Tibial artery (tissue), 4 donors: ENCODE measurements around the gene PCSK1.

Experiments used
- DNase-seq, 2 donors: peaks; one replicate each; pipeline ENCODE4 v3.0.0-alpha.2; 2019
- H3K27ac ChIP-seq, 2 donors: fragments of 200-600 bp; sonication (generic) in 1 of 2; 1 replicate in 1 of 2; 2 replicates in 1 of 2; pipeline ENCODE4 v1.5.1; 2018 to 2019; ENCODE audit warnings: mild to moderate bottlenecking in 1 of 2
- H3K27me3 ChIP-seq, 2 donors: fragments of 200-600 bp; sonication (generic) in 1 of 2; one replicate each; pipeline versions ENCODE4 v1.5.1 to v1.6.0; 2016 to 2019
- H3K36me3 ChIP-seq, 3 donors: fragments of 200-600 bp; sonication (generic) in 2 of 3; one replicate each; pipeline ENCODE4 v1.5.1; 2016 to 2019; ENCODE audit warnings: mild to moderate bottlenecking in 2 of 3
- H3K4me1 ChIP-seq, 4 donors: fragments of 200-600 bp; sonication (generic) in 2 of 4; 1 replicate in 3 of 4; 2 replicates in 1 of 4; pipeline ENCODE4 v1.5.1; 2016 to 2019
- H3K4me3 ChIP-seq, 2 donors: fragments of 200-600 bp; sonication (generic) in 1 of 2; 1 replicate in 1 of 2; 2 replicates in 1 of 2; pipeline ENCODE4 v1.5.1; 2018 to 2019; ENCODE audit warnings: mild to moderate bottlenecking in 2 of 2
- H3K9me3 ChIP-seq, 3 donors: fragments of 200-600 bp; sonication (generic) in 1 of 3; one replicate each; pipeline ENCODE4 v1.5.1; 2016 to 2019
- CTCF ChIP-seq, 2 experiments: fragments of 200-600 bp in 1 of 2; fragments of 450-650 bp in 1 of 2; IDR thresholded peaks; one replicate each; pipeline ENCODE4 v1.5.1; 2017 to 2019; ENCODE audit warnings: antibody characterized with exemption in 2 of 2, mild to moderate bottlenecking in 1 of 2, moderate library complexity in 1 of 2
- intact Hi-C: fragments of 100-400 bp; cut with DNase I; formaldehyde crosslinking; loops from one replicate; pipeline ENCODE4 v1.15.0; 2023; ENCODE audit warnings: low total_unique reads

PCSK1 gene

GRCh38 chr5:96384353-96384752 is 48.7 kb downstream of the PCSK1 start:
- intact Hi-C loops, result no loop called here
- TF ChIP-seq CTCF (IDR thresholded peaks at IDR 0.05), result no peak
- Histone ChIP-seq H3K9me3 (no peaks in the 10 kb centered on the region), H3K36me3 (no peaks in the 10 kb centered on the region), H3K27ac (peak overlapping the region; percentile 27 to 39), H3K4me1 (peaks cover 0 to 5% (median 0%) of the 10 kb centered on the region in 4 donors), H3K27me3 (no peaks in the 10 kb centered on the region), H3K4me3 (no peak overlapping the region)
- DNase-seq, result peak; percentile 59 to 83

- Histone ChIP-seq H3K27ac (no peak overlapping the region), H3K4me3 (no peak overlapping the region), H3K27me3 (no peaks in the 10 kb centered on the region), H3K9me3 (no peaks in the 10 kb centered on the region), H3K36me3 (no peaks in the 10 kb centered on the region), H3K4me1 (peaks cover 0 to 5% (median 0%) of the 10 kb centered on the region in 4 donors)
- intact Hi-C loops, result no loop called here
- no peak for TF ChIP-seq CTCF (IDR thresholded peaks at IDR 0.05)
- DNase-seq, result no peak
Measured at GRCh38 chr5:96381526-96381925, 51.5 kb downstream of the PCSK1 start.

- H3K4me3 ChIP-seq, result no peak overlapping the region
- intact Hi-C loops, result no loop called here
- TF ChIP-seq CTCF (IDR thresholded peaks at IDR 0.05), result no peak
Measured at GRCh38 chr5:96379896-96380295, 53.2 kb downstream of the PCSK1 start.

GRCh38 chr5:96377597-96377996 is 55.5 kb downstream of the PCSK1 start:
- H3K9me3 ChIP-seq, result no peaks in the 10 kb centered on the region
- H3K27ac ChIP-seq, result no peak overlapping the region
- DNase-seq, result no peak
- H3K27me3 ChIP-seq, result no peaks in the 10 kb centered on the region
- no peak for TF ChIP-seq CTCF (IDR thresholded peaks at IDR 0.05)
- H3K36me3 ChIP-seq, result no peaks in the 10 kb centered on the region
- intact Hi-C loops, result no loop called here
- H3K4me1 ChIP-seq, result no peaks in the 10 kb centered on the region
- H3K4me3 ChIP-seq, result no peak overlapping the region

More at GRCh38 chr5:96379896-96380295, 53.2 kb downstream of the PCSK1 start:
- H3K9me3 ChIP-seq, result no peaks in the 10 kb centered on the region
- no peak for DNase-seq
- H3K27me3 ChIP-seq, result no peaks in the 10 kb centered on the region
- H3K27ac ChIP-seq, result no peak overlapping the region
- no peaks in the 10 kb centered on the region for H3K36me3 ChIP-seq
- peaks cover 0 to 5% (median 0%) of the 10 kb centered on the region in 4 donors for H3K4me1 ChIP-seq

GRCh38 chr5:96377167-96377566 is 55.9 kb downstream of the PCSK1 start:
- DNase-seq, result no peak
- Histone ChIP-seq H3K4me3 (no peak overlapping the region), H3K27ac (no peak overlapping the region), H3K27me3 (no peaks in the 10 kb centered on the region), H3K4me1 (no peaks in the 10 kb centered on the region), H3K9me3 (no peaks in the 10 kb centered on the region), H3K36me3 (no peaks in the 10 kb centered on the region)
- intact Hi-C loops, result no loop called here
- no peak for TF ChIP-seq CTCF (IDR thresholded peaks at IDR 0.05)

- TF ChIP-seq CTCF (IDR thresholded peaks at IDR 0.05), result no peak
- intact Hi-C loops, result no loop called here
- no peak for DNase-seq
Measured at GRCh38 chr5:96374653-96375052, 58.4 kb downstream of the PCSK1 start.

More at GRCh38 chr5:96374653-96375052, 58.4 kb downstream of the PCSK1 start:
- Histone ChIP-seq H3K27ac (no peak overlapping the region), H3K27me3 (no peaks in the 10 kb centered on the region), H3K4me3 (no peak overlapping the region), H3K36me3 (no peaks in the 10 kb centered on the region), H3K4me1 (no peaks in the 10 kb centered on the region), H3K9me3 (no peaks in the 10 kb centered on the region)
